GM12873 (cell line): ENCODE measurements around the gene SH3BP2.

Experiments used
- TF ChIP-seq, protein P1 (sequence below): IDR thresholded peaks from 2 replicates; pipeline ENCODE4 v1.5.1; 2012; ENCODE audit warnings: low read depth, mild to moderate bottlenecking, moderate library complexity, low read length, control low read depth; ENCODE audit not compliant: insufficient read depth; ENCODE audit errors: missing control alignments

Gene SH3BP2

DNA sequence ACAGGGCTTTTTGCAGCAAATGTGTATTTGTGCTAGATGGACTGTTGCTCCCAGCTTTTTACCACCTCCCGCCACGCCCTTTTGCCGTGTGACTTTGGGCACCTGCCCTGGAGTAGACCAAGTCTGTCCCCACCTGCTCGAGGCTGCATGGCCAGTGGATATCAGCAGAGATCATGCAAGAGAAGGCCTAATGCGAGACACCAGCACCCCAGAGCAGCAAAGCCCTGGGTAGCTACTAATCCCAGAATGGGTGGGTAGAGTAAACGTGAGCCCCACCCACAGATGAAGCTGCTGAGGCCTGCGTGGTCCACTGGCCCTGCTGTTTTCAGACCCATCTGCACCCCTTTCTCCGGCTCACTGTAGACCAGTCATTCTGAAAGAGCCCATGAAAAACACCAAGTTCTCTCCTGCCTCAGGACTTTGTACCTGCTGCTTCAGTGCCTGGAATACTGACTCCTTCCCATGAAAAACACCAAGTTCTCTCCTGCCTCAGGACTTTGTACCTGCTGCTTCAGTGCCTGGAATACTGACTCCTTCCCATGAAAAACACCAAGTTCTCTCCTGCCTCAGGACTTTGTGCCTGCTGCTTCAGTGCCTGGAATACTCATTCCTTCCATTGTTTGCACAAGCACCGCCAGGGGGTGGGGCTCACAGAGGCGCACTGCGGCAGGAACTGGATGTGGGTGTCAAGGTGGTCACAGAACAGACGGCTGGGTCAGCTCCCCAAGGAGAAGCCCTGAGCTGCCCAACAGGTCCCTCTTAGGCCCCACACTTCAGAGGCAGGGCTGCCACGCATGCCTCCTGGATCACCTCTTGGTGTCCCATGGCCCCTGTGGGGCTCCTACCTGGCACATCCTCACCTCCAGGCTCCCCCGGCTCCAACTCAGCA is 31.6 kb upstream of the SH3BP2 start:
- TF ChIP-seq, protein P1, sequence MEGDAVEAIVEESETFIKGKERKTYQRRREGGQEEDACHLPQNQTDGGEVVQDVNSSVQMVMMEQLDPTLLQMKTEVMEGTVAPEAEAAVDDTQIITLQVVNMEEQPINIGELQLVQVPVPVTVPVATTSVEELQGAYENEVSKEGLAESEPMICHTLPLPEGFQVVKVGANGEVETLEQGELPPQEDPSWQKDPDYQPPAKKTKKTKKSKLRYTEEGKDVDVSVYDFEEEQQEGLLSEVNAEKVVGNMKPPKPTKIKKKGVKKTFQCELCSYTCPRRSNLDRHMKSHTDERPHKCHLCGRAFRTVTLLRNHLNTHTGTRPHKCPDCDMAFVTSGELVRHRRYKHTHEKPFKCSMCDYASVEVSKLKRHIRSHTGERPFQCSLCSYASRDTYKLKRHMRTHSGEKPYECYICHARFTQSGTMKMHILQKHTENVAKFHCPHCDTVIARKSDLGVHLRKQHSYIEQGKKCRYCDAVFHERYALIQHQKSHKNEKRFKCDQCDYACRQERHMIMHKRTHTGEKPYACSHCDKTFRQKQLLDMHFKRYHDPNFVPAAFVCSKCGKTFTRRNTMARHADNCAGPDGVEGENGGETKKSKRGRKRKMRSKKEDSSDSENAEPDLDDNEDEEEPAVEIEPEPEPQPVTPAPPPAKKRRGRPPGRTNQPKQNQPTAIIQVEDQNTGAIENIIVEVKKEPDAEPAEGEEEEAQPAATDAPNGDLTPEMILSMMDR = no peak

DNA sequence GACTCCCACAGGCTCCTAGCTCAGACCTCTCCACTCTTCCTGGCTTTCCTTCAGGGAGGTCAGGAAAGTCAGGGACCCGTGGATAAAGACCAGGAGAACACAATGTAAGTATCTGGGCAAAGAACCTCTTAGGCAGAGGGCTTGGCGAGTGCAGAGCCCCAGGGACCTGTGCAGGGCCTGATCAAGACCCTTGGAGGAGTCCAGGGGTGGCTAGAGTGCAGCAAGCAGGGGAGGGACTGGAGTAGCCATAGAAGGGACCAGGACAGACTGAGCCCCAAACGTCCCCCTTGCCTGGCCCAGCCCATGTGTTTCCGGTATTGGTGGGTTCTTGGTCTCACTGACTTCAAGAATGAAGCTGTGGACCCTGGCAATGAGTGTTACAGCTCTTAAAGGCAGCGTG is 30.8 kb upstream of the SH3BP2 start:
- TF ChIP-seq, protein P1 = no peak

DNA sequence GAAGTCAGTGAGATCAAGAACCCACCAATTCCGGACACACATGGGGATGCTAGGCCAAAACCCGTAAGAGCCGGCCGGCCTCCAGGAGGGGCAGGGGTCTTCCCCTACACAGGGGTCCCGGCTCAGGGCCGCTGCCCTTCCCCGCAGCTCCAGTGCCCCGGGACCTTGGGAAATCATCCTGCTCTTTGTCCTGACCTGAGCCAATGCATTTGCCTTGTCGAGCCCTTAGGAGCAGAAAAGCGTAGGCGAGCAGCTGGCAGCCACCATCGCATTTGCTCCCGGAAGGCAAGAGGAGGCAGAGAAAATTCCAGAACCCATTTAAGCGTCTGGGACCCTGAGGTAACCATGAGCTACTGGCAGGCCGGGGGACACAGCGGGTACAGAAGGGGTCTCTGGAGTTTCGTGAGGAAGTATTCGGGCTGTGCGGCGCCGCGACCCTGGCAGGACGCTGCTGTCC is 29.3 kb upstream of the SH3BP2 start:
- TF ChIP-seq, protein P1 = no peak

DNA sequence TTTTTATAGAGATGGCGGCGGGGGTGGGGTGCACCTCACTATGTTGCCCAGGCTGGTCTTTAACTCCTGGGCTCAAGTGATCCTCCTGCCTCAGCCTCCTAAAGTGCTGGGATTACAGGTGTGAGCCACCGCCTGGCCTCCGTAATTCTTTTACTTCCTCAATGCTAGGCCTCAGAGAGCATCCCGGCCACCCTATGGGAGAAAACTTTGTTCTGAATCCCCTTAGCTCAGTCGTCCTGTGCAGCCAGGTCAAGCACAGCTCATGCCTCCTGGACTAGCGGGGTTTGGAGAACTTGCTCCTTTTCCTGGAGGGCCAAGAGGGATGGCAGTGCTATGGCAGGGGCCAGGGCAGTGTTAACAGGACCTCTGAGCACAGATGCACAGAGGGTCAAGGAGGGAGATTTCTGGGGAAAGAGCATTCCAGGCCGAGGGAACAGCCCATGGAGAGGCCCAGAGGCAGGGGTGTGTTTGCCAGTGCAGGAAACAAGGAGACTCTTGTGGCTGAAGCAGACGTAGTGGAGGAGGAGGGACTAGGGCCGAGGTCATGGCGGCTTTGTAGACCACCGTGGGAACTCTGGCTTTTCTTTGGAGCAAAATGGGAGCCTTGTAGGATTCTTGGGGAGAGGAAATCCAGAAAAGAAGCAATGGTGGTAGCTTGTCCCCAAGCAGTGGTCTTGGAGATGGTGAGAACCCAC is 26.9 kb upstream of the SH3BP2 start:
- TF ChIP-seq, protein P1 = no peak

DNA sequence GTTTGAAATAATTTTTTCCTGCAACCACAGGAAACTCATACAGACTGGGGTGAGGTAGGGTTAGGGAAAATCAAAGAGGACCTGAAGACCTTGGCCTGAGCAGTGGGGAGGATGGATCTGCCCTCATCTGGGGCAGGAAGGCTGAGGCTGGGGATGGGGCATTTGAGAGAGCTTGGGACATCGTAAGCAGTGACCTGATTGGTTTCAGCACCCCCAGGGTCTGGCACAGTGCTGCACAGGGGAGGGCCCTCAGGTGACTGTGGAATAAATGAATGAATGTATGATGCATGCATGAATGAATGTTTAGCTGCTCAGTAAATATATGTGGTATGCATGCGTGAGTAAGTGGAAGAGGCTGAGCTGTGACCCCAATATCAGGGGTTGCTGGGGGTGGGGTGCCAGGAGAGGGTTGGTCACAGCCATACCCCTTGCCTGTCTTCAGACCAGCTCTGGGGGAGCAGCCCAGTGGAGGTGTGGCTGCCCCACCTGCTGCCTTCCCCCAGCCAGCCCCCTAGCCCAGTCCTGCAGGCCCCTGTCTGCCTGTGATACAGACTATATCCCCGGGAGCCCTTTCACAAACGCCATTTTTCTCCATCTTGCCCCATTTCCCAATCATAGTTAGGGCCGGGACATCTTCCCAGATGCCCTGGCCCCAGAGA is 25.7 kb upstream of the SH3BP2 start:
- TF ChIP-seq, protein P1 = no peak

DNA sequence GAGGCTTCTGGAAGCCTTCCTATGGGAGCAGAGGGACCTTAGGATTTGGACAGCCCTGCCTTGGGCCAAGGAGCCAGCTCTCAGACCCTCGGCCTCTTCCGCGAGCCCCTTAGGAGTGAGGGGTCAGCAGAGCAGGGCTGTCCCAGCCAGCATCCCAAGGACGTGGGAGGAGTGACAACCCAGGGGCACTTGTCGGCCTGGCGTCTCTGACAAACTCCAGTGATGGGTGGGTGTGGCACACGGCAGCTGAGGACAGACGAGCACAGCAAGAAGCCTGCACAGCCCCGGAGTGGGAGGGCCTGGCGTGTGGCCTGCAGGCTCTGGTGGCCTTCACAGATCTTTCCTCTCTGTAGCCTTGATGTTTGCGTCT is 25.2 kb upstream of the SH3BP2 start:
- TF ChIP-seq, protein P1 = no peak

DNA sequence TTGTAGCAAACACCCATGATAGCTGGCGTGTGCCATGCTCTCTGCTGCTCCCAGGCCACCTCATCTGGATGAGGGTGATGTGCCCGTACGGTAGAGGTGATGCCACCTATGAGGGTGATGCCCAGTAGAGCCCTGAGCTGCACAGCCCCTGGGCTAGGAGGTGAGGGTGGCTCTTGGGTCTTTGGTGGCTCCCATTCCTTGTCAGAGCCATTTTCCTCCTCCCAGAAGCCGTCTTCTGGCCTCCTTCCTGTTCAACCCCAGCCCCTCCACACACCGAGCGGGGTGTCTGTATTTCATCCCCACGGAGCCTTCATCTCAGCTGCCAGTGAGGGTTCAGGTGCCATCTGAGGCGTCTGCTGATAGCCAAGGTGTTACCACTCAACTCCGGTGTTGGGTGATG is 24.8 kb upstream of the SH3BP2 start:
- TF ChIP-seq, protein P1 = no peak
